GM18951 (cell line): Measurements from ENCODE around the gene LRP1B.

ENCODE experiments used
- POLR2A ChIP-seq: IDR thresholded peaks from 4 replicates; pipeline ENCODE4 v1.6.1; 2011; ENCODE audit warnings: mild to moderate bottlenecking; ENCODE audit not compliant: insufficient read length, insufficient read depth; ENCODE audit errors: extremely low read depth
- in situ Hi-C: fragments of 300-500 bp; cut with MboI; formaldehyde crosslinking; loops from one replicate; pipeline ENCODE4 v1.12.0; 2022; ENCODE audit warnings: low sequenced_read_pairs, mixed read lengths, inconsistent platforms; ENCODE audit not compliant: unreplicated experiment

The LRP1B gene

DNA sequence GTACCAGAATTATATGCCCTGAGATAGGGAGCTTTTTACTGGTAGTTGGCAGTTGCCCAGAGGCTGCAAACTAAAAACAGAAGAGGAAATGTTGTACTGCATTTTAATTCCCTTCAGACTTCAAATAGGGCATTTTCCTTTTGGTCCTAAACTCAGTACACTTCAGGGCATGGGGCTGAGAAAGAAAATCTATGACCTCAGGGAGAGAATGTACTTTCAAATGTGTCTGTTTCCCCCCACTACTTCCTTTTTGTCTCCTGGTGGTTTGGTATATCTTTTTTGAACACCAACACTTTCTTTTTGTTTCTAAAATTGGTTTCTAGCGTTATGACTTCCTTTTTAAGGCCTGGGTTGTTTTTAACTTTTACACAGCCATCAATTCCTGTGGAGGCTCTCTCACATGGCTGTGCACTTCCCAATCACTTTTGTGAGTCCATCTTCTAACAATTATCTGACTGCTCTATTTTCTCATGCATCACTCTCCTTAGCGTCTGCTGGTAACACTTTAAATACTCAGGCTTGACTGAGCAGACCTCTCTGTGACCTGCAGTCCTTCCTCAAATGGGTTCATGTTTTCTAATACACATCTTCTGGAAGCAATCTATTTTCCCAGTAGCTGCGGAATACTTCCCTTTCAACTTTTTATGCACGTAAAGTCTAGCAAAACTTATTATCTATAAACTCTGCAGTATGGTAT, 596.0 kb downstream of the LRP1B start:
- in situ Hi-C loops, result no loop called here
- no peak for TF ChIP-seq POLR2A

- in situ Hi-C loops, result no loop called here
- TF ChIP-seq POLR2A, result no peak
These were observed 601.2 kb downstream of the LRP1B start for GRCh38 chr2:141529659-141530058.

DNA sequence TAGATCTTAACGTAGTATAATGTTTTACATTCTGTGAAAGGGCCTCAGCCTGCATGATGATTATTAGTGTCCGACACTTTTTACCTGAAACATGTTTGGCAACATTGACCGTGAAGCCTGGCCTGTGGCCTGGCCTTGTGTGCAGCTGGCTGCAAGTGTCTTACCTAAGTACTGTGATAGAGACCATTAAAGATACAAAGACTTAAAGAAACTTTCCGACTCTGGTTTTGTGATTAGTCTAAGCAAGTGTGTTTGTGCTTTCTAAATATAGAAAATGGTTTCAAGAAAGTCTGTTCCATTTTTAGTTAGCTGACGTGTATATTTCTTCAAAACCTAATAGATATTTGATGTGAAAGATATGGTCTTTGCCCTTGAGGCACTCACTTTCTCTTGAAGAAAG, 601.8 kb downstream of the LRP1B start:
- no peak for TF ChIP-seq POLR2A
- in situ Hi-C loops, result no loop called here

DNA sequence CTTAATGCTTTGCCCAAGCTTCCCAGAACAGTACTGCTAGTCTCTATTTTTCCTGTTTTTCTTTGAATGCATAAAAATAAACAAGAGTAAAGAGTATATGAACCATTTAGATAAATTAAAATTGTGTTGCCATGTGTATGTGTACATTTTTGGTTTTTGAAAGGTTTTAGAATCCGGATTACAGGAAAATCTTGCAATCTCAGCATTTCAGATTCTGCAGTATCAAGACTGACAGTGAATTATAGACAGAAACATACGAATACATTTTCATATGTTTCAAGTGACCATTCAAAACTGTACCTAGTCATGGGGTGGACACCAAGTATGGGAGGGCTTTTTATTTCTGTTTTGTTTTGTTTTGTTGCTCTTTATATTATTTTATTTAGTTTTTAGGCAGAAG, 604.1 kb downstream of the LRP1B start:
- TF ChIP-seq POLR2A, result no peak
- in situ Hi-C loops, result no loop called here

DNA sequence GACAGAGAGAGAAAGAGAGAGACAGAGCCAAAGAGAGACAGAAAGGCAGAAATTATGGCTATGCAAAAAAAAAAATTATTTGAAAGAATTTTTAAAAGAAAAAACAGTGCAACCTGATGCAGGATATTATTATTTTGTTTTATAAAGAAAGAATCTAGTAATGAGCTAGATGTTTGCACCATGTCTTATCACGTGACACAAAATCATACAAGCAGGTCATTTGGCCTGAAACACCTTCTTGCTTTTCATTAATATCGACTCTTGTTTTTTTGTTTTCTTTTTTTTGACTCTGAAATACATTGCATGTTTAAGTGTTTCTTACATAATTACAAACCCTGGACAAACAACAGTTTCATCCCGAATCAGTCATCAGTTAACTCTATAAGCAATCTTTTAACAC, 606.0 kb downstream of the LRP1B start:
- in situ Hi-C loops, result no loop called here
- TF ChIP-seq POLR2A, result no peak

GRCh38 chr2:141523199-141523598, 607.6 kb downstream of the LRP1B start:
- no peak for TF ChIP-seq POLR2A
- in situ Hi-C loops, result no loop called here

DNA sequence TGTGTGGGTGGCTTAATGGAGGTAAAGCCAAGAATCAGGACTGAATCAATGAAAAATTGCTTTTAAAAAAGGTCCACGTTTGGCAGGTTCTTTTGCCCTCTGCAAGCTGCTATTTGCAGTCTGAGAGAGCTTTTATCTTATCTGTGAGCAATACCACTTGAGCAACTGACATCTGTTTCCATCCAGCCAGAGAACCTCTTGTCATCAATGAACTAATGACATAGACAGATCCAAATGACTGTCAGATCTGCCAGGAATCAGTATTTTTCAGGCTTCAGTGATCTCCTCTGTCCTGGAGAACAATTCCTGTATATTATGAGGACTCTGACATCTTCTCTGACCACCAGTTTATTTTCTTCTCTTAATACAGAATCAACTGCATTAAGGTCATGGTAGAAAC, 608.1 kb downstream of the LRP1B start:
- in situ Hi-C loops, result no loop called here
- no peak for TF ChIP-seq POLR2A

- in situ Hi-C loops, result no loop called here
- no peak for TF ChIP-seq POLR2A
These were observed 608.8 kb downstream of the LRP1B start for GRCh38 chr2:141522048-141522447.

- TF ChIP-seq POLR2A, result no peak
- in situ Hi-C loops, result no loop called here
These were observed 610.9 kb downstream of the LRP1B start for GRCh38 chr2:141519906-141520305.

GRCh38 chr2:141517852-141518421, 612.9 kb downstream of the LRP1B start:
- in situ Hi-C loops, result no loop called here

GRCh38 chr2:141517180-141517851, 613.5 kb downstream of the LRP1B start:
- in situ Hi-C loops, result no loop called here
- TF ChIP-seq POLR2A, result no peak

More at GRCh38 chr2:141517852-141518421, 612.9 kb downstream of the LRP1B start:
- TF ChIP-seq POLR2A, result no peak

DNA sequence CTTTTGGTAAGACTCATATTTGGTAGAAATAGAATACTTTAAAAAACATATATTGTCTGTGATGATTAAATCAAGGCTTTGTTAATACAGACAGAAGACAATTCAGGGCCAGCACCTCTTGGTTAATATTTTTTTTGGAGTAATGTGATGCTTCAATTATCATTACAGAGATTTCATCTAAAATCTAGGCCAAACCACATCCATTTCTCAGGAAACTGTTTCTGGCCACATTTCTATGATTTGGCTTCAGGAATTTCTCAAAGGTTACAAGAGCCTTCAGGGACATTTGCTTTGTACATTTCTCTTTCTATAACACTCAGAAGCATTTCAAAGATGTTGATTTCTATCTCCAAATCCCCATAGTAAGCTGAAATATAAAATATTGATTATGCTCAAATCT, 614.9 kb downstream of the LRP1B start:
- TF ChIP-seq POLR2A, result no peak
- in situ Hi-C loops, result no loop called here

DNA sequence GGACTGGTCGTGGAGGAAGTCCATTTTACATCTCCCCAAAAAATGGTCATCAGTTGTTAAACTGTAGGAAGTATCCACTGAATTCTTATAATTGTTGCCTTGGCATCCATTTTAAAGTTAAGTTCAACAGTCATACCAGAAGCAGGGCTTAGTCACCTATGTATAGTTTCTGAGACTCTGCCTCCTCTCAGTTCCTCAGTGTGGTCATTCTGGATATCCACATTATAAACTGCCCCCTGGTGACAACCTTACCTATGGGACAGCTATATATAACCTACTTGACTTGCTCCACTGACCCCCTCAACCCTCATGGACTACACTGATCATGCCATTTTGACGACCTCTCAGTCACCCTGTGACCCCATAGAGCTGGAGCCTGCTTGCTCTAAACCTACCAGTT, 617.0 kb downstream of the LRP1B start:
- in situ Hi-C loops, result no loop called here
- no peak for TF ChIP-seq POLR2A
